NCI-H446 treated with DMSO at 0.1 percent for 48 hours (cell line): ENCODE results near the gene DNASE1L1.

Source experiments
- DNase-seq: peaks from one replicate; lab custom pipeline; 2025; lab: John Stamatoyannopoulos, UW

The DNASE1L1 gene

GRCh38 chrX:154367474-154368308 is 41.4 kb downstream of the DNASE1L1 start:
- no peak for DNase-seq

- DNase-seq, result no peak
These were observed 42.4 kb downstream of the DNASE1L1 start for GRCh38 chrX:154366666-154367055.

DNA sequence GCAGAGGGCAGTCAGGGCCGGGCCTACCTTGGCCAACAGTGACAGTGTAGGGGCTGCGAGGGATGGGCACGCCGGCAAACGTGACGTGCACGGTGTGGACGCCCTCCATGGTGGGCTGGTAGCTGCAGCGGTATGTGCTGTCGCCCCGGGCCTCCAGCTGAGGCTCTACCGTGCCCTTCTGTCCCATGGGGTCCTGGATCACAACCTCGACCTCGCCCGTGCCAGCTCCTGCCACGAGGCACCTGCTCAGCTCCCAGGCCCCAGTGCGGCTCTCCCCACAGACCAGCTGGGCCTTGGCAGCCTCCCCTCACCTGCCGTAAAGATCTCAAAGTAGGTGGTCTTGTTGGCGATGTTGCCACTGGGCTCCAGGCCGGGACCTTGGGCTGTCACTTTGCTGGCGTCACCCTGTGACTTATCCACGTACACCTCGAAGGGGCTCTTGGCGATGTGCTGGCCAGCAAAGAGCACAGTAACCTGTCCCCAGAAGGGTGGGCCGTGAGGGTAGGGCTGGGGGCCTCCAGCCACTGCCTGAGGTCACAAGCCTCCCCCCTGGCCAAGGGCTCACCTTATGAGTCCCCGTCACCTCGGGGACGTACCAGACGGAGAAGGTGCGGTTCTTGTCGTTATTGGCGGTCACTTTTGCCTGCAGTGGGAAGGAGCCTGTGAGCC is 42.9 kb downstream of the DNASE1L1 start:
- no peak for DNase-seq

- no peak for DNase-seq
These were observed 43.9 kb downstream of the DNASE1L1 start for GRCh38 chrX:154365052-154365600.

DNA sequence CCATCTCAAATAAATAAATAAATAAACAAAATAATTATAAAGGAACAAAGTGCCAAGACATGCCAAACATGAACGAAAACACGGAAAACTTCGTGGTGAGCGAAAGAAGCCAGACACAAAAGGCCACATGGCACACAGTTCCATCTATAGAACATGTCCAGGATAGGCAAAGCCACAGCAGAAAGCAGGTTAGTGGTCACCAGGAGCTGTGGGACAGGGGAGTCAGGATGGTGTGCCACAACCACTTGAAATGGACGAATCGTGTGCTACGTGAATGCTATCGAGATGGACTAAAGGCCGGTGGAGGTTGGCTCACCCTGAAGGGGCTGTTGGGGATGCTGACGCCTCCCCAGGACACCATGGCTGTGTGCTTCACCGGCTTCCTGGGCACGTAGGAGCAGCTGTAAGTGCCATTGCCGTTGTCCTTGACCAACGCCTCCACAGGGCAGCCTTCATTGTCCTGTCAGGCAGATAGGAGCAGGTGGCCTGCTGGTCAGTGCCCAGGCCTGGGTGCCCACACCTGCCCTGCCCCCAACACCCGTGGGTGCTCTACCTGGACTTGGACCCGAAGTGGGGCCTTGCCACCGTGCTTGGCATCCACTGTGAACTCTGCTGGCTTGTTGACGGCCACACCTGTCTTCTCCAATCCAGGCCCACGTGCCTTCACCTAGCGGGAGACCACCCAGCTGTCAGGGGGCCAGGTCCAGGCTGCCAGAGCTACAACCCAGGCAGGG is 45.2 kb downstream of the DNASE1L1 start:
- DNase-seq, result no peak

DNA sequence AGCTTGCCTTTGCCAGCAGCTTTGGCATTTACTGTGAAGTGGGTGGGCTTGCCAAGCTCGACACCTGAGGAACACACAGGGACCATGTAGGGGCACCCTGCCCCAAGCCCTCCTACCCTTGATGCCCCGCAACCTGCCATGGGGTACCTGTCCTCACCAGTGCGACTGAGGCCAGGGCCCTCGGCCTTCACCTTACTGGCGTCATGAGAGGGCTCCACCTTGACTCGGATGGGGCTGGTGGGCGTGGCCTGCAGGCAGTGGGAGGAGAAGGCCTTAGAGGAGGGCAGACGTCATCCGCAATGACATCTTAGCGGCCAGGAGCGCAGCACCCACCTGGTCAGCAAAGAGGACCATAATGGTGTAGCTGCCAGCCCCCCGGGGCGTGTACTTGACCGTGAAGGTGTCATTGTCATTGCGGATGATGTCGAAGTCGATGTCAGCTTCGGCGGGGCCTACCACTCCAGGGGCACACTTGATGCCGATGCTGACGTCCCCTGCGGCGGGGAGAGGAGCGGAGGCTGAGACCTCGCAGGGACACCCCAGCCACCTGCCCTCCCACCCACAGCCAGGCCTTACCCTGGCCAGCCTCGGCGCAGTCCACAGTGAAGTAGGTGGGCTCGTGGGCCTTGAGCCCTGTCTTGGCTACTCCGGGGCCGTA is 46.8 kb downstream of the DNASE1L1 start:
- DNase-seq, result no peak

DNA sequence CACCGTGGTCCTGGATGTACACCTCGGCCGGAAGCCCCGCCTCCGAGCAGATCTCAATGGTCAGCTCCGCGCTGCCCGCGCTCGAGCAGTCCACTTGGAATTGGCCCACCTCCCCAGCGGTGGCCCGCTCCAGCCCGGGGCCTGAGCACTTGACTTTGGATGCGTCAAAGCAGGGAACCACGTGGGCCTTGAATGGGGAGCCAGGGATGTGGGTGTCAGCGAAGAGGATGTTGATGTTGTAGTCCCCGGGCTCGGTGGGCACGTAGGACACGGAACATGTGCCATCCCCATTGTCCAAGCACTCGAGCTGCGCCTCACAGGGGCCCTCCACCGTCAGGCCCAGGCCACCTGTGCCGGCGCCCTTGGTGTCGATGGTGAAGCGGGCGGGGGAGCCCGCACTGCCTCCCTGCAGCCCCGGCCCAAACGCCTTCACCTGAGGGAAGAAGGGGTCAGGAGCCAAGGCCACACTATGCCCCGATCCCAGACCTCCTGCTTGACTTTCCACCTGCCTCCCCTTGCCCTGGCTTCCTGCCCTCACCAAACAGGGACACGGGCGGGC is 48.8 kb downstream of the DNASE1L1 start:
- DNase-seq, result no peak

- no peak for DNase-seq
These were observed 49.5 kb downstream of the DNASE1L1 start for GRCh38 chrX:154359362-154360154.

- no peak for DNase-seq
These were observed 50.2 kb downstream of the DNASE1L1 start for GRCh38 chrX:154358829-154359228.

DNA sequence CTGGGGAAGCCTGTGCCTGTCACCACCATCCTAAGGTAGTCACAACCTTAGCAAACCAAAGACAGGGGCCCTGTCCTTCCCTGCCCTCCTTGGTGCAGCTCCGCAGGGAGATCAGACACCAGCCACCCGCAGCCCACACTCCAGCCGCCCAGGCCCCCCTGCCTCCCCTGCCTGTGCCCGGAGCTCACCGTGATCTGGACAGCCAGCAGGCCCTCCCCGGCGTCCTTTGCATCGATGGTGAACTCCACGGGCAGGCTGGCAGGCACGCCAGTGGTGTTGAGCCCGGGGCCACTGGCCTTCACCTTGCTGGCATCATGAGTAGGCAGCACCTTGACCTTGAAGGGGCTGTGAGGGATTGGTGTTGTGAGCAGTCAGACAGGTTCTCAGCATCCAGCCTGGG is 51.0 kb downstream of the DNASE1L1 start:
- no peak for DNase-seq

DNA sequence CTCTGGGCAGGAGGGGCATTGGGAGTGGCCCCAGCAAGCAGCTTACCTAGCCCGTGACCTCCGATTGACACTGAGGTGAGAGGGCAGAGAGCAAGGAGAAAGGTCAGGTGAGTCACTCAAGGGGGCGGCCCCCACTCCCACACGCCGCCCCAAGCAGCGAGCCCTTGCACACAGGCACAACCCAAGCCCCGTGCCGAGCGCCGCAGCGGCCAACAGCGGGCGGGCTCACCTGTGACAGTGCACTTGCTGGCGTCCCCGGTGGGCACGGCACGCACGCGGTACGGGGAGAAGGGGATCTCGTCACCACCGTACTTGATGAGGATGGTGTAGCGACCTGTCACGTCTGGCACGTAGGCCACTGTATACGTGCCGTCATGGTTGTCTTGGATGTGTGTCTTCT is 51.8 kb downstream of the DNASE1L1 start:
- no peak for DNase-seq

DNA sequence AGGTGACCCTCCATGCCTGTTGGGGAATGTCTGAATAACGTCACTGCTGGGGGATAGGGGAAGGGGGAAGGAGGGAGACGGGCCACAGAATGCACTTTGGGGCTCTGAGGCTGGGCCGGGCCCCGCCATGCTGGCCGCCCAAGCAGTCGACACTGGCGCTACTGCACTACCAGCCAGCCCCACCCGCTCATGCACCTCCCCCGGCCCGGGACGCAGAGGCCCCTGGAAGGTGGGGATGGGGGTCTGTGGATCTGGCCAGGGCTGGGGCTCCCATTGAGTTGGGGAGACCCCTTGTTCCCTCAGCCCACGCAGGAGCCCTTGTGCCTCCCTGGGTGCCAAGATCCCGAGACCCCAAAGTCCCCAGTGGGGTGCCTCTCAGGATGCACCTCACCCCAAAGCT is 52.5 kb downstream of the DNASE1L1 start:
- DNase-seq, result no peak

DNA sequence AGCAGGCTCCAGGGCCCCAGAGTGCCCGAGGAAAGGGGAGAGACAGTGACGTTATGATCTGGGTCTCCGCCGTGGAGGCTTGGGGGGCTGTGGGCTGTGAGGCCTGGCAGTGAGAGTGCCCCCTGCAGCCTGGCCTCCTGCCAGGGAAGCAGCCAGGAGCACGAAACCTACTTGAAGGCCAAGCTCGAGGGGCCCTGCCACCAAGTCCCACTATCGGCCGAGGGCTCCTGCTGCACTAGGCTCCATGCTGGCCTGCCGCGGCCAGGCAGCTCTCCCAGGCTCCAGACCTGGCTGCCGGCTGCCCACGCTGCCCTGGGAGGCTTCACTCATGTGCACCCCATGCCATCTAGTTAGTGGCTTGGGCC is 53.3 kb downstream of the DNASE1L1 start:
- no peak for DNase-seq

DNA sequence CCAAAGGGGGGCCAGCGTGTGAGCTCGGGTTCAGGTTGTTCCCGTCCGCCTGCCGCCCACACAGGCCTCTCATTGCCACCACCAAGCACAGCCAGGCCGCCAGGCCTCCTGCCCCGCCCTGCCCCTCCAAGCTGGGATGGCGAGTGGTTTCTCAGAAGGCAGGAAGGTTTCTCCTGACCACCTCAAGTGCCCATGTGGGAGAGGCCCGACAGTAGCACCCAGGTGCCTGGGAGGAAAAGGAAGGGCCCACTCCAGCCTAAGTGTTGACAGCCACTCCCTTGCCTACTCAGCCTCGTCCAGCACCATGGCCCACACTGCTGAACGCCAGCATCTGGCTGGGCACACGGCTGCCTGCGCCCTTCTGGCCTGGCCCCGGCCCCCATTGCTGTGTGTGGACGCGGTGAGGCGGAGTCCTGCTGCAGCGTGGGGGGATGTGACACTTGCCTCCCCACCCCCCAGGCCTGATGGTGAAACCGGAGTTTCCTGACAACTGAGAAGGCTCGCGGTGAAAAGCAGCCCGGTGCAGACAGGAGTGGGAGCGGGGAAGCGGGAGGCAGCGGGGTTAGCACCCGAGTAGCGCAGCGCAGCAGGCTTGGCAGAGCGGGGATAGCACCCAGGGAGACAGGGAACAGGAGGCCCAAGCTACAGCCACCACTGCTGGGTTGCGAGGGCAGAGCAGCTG is 53.8 kb downstream of the DNASE1L1 start:
- no peak for DNase-seq

DNA sequence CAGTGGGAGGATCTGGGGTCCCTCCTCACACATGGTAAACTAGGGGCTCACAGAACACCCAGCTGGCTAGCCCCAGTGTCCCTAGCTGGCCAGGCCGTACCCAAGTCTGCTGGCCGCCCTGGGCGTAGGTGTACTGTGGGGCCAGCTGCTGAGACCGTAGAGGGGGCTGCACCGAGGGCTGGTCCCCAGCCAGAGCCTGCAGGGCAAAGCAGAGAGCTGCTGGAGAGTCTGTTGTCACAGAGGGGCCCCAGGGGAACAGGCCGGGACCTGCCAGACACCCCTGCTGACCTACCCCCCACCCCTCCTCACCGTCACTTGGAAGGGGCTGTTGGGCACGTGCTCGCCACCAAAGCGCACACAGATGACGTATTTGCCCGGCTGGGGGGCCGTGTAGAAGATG is 54.5 kb downstream of the DNASE1L1 start:
- DNase-seq, result no peak

DNA sequence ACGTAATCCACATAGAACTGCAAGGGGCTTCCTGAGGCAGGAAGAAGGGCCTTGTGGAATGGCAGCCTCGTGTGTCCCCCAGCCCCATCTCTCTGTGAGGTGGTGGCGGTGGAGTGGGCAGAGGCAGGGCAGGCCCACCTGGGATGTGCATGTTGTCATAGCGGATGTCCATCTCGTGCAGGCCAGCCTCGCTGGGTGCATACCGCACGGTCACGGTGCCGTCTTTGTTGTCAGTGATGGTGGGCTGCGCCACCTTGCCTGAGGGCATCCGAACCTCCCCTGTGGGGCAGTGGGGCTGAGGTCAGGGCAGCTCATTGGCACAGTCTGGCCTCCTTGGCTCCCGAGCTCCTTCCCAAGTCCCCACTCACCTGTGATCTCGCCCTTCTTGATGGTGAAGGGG is 55.0 kb downstream of the DNASE1L1 start:
- no peak for DNase-seq

DNA sequence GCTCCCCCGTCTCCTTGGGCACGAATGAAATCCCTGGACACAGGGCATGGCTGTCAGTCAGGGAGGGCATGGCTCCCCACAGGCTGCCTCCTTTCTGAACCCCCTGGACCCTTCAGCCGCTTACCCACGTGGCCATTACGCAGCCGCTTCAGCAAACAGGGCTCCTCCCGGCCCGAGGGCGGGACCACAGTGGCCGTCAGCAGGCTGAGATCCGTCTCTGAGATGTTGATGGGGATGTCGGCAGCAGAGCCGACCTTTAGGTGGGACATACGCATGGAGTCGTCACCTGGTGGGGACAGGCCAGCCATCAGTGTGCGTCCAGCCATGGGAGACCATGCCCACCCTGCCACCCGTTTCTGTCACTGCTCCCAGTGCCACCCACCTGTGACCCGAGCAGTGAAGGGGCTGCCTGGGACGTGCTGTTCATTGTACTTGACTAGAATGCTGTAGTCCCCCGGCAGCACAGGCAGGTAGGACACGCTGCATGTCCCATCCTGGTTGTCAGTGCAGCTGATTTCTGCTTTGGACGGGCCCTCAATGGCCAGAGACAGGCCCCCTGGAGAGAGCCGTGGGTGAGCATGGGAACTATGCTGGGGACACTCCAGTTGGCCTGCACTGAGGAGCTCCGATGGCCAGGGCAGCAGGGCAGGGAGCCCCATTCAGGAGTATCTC is 55.7 kb downstream of the DNASE1L1 start:
- DNase-seq, result no peak

DNA sequence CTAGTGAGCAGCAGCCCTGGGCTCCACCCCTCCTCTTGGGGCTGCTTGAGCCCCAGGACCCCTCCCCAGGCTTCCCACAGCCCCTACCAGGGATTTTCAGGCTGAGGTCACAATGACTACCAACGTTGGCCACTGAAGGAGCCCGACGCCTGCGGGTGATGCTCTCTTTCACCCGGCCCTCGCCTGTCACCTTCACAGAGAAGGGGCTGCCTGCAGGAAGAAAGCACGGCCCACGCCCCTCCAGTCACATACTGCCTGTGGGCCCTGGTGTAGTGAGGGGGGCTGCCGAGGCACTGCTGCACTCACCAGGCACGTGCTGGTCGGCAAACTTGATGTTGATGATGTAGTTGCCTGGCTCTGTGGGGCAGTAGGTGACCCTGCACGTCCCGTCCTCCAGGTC is 56.6 kb downstream of the DNASE1L1 start:
- no peak for DNase-seq

DNA sequence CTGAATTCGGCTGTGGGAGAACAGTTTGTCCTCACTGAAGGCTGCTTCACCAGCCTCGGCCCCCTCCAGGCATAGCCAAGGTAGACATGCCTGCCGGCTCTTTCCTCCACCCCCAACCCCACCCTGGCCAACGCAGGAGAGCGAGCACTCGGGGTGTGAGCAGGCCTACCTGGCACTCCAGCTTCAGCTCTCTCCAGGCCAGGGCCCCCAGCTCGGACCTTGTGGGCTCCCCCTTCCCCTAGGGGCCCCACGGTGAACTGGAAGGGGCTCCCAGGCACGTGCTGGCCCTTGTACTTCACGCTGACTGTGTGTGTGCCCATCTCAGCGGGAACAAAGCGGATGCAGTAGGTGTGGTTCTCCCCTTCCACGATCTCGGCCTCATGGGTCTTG is 57.0 kb downstream of the DNASE1L1 start:
- DNase-seq, result no peak
